GM19240 (cell line): ENCODE measurements around the gene CSN2.

Source experiments
- DNase-seq: peaks from one replicate; pipeline ENCODE4 v3.0.0; 2011; ENCODE audit warnings: low spot score; ENCODE audit not compliant: insufficient read length

The CSN2 gene

GRCh38 chr4:69907151-69907550 lies 58.4 kb downstream of the CSN2 start:
- DNase-seq: no peak
